ENCODE measurements around the gene FSTL1.

FSTL1 gene

GRCh38 chr3:120450600-120451271, at the start of gene FSTL1:
TSS of gene FSTL1 (minus strand) at chr3:120450992. CDS start at chr3:120450746, 246 bp downstream.
- DNase-seq: peak; percentile 44

GRCh38 chr3:120498556-120499346, 48.0 kb upstream of the FSTL1 start:
- DNase-seq: no peak

GRCh38 chr3:120497818-120498217, 47.0 kb upstream of the FSTL1 start:
- no peak for DNase-seq

- DNase-seq: no peak
Observed at GRCh38 chr3:120497336-120497735, 46.5 kb upstream of the FSTL1 start.

- no peak for DNase-seq
Observed at GRCh38 chr3:120496278-120497002, 45.6 kb upstream of the FSTL1 start.

- no peak for DNase-seq
Observed at GRCh38 chr3:120495809-120496208, 45.0 kb upstream of the FSTL1 start.

GRCh38 chr3:120492103-120492502, 41.3 kb upstream of the FSTL1 start:
- DNase-seq: no peak

GRCh38 chr3:120489421-120489820, 38.6 kb upstream of the FSTL1 start:
- DNase-seq: no peak

GRCh38 chr3:120488296-120488695, 37.5 kb upstream of the FSTL1 start:
- DNase-seq: no peak

- no peak for DNase-seq
Observed at GRCh38 chr3:120487191-120487650, 36.4 kb upstream of the FSTL1 start.

- DNase-seq: peak; percentile 5
Observed at GRCh38 chr3:120481081-120481480, 30.3 kb upstream of the FSTL1 start.

- DNase-seq: no peak
Observed at GRCh38 chr3:120477781-120478180, 27.0 kb upstream of the FSTL1 start.

- no peak for DNase-seq
Observed at GRCh38 chr3:120475722-120476377, 25.1 kb upstream of the FSTL1 start.

- DNase-seq: no peak
Observed at GRCh38 chr3:120473896-120474675, 23.3 kb upstream of the FSTL1 start.

GRCh38 chr3:120473389-120473788, 22.6 kb upstream of the FSTL1 start:
- no peak for DNase-seq

- DNase-seq: no peak
Observed at GRCh38 chr3:120472121-120472844, 21.5 kb upstream of the FSTL1 start.

GRCh38 chr3:120471643-120472042, 20.9 kb upstream of the FSTL1 start:
- DNase-seq: no peak

GRCh38 chr3:120470870-120471269, 20.1 kb upstream of the FSTL1 start:
- DNase-seq: no peak

GRCh38 chr3:120469882-120470301, 19.1 kb upstream of the FSTL1 start:
- DNase-seq: no peak

- no peak for DNase-seq
Observed at GRCh38 chr3:120469440-120469839, 18.6 kb upstream of the FSTL1 start.

GRCh38 chr3:120468635-120469295, 18.0 kb upstream of the FSTL1 start:
- DNase-seq: no peak

Data from hematopoietic multipotent progenitor cell treated with erythropoietin and hydrocortisone succinate and interleukin-3 and kit ligand, for 4 days (in vitro differentiated cells).